Neural progenitor cell (in vitro differentiated cells): ENCODE results near the gene ADAMTS15. TPM values are rescaled to one million over a fixed set of nuclear protein-coding genes. Genes with fewer than 3 reads are reported as not detected.
A peak's percentile ranks its signal among the peaks of the same experiment; 100 is the strongest.

Source experiments
- DNase-seq: peaks from one replicate; pipeline ENCODE4 v3.0.0-alpha.2; 2016; ENCODE audit warnings: low spot score
- H2AFZ ChIP-seq: fragments of 200-600 bp; sonication (generic); replicated peaks from 2 replicates; pipeline ENCODE4 v1.6.1; 2016; ENCODE audit warnings: antibody characterized with exemption
- H3F3A ChIP-seq: fragments of 200-600 bp; sonication (generic); 2 replicates; pipeline ENCODE4 v1.6.1; 2016; ENCODE audit warnings: antibody characterized with exemption, low read depth
- H3K27ac ChIP-seq: fragments of 200-600 bp; sonication (generic); 2 replicates; pipeline ENCODE4 v1.5.1; 2016; ENCODE audit warnings: mild to moderate bottlenecking
- H3K27me3 ChIP-seq: fragments of 200-600 bp; sonication (generic); 2 replicates; pipeline ENCODE4 v1.6.1; 2016; ENCODE audit warnings: mild to moderate bottlenecking, moderate library complexity
- H3K36me3 ChIP-seq: fragments of 200-600 bp; sonication (generic); 2 replicates; pipeline ENCODE4 v1.5.1; 2016
- H3K4me1 ChIP-seq: fragments of 200-600 bp; sonication (generic); 2 replicates; pipeline ENCODE4 v1.6.1; 2016; ENCODE audit warnings: mixed run types
- H3K4me2 ChIP-seq: fragments of 200-600 bp; sonication (generic); 2 replicates; pipeline ENCODE4 v1.6.1; 2016
- H3K4me3 ChIP-seq: fragments of 200-600 bp; sonication (generic); 2 replicates; pipeline ENCODE4 v1.5.1; 2016
- H3K79me2 ChIP-seq: fragments of 200-600 bp; sonication (generic); 2 replicates; pipeline ENCODE4 v1.6.1; 2016; ENCODE audit warnings: low read depth
- H3K9ac ChIP-seq: fragments of 200-600 bp; sonication (generic); 2 replicates; pipeline ENCODE4 v1.6.1; 2016
- H3K9me3 ChIP-seq: fragments of 200-600 bp; sonication (generic); 2 replicates; pipeline ENCODE4 v1.5.1; 2016; ENCODE audit warnings: low read depth
- H4K20me1 ChIP-seq: fragments of 200-600 bp; sonication (generic); 2 replicates; pipeline ENCODE4 v1.6.1; 2016; ENCODE audit warnings: low read depth
- H3K27ac Mint-ChIP-seq: 3 replicates; pipeline ENCODE4 v1.8.0; 2021; ENCODE audit warnings: mixed read lengths
- H3K27me3 Mint-ChIP-seq: 2 replicates; pipeline ENCODE4 v1.8.0; 2022; ENCODE audit warnings: low read depth, mild to moderate bottlenecking, inconsistent platforms, moderate library complexity, mixed read lengths; ENCODE audit not compliant: insufficient read depth
- H3K36me3 Mint-ChIP-seq: 3 replicates; pipeline ENCODE4 v1.8.0; 2021; ENCODE audit warnings: mixed read lengths
- H3K4me1 Mint-ChIP-seq: 3 replicates; pipeline ENCODE4 v1.8.0; 2021; ENCODE audit warnings: mixed read lengths
- H3K4me3 Mint-ChIP-seq: 3 replicates; pipeline ENCODE4 v1.8.0; 2021; ENCODE audit warnings: mild to moderate bottlenecking, moderate library complexity, mixed read lengths
- H3K9me3 Mint-ChIP-seq: 3 replicates; pipeline ENCODE4 v1.8.0; 2020; ENCODE audit warnings: mixed read lengths
- EZH2 ChIP-seq: fragments of 200-600 bp; sonication (generic); IDR thresholded peaks from 2 replicates; pipeline ENCODE4 v1.6.1; 2017; ENCODE audit warnings: antibody characterized with exemption, mild to moderate bottlenecking, moderate library complexity
- EZH2phosphoT487 ChIP-seq: fragments of 200-600 bp; sonication (generic); IDR thresholded peaks from 2 replicates; pipeline ENCODE4 v1.6.1; 2017; ENCODE audit warnings: antibody characterized with exemption
- total RNA-seq: library from RNA; depleted of rRNA; stranded (reverse); fragments of >200 nt; gene quantifications from 2 replicates; pipeline ENCODE4 v1.2.3, GENCODE V29; 2015; ENCODE audit warnings: low replicate concordance
- TF ChIP-seq, protein P1 (sequence below): fragments of 200-600 bp; sonication (generic); IDR thresholded peaks from 2 replicates; pipeline ENCODE4 v1.5.1; 2017; ENCODE audit warnings: antibody characterized with exemption, mild to moderate bottlenecking

ADAMTS15 gene
- total RNA-seq, 1 donor from 2014 or later = 0.09 TPM

DNA sequence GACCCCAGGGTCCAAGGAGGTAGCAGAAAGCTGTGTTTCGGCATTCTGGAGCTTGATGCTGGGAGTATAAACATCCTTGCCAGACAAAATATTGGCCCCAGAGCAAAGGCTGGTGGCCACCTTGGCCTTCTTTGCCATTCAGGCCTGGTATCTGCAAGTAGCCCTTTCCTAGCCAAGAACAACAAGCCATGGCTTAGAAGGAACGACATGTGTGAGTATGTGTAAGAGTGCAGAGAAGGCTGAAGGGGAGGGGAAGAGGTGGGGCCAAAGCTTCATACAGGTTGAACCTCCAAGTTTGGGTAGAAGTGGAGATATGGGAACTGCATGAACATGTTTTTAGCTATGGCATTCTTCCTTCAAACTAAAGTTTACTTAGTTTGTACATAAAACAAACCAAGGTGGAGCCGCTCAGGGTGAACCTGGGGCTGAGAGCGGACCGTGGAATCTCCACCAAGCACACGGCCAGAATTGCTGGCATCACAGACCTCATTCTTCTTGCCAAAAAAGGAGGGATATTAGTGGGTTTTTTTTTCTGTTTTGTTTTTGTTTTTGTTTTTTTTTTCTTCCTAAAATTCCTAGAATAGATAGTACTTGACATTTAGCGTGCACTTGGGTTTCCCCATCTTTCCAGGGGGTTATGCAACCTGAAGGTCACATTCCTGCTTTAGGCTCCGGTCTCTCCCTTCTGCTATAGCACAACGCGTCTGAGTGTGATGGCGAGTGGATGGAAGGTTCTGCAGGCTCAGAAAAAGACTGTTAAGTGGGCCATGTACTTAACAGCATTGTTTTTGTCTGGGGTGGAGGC, 70.9 kb downstream of the ADAMTS15 start:
- H3K36me3 Mint-ChIP-seq = no peaks in the 10 kb centered on the region
- Histone ChIP-seq H2AFZ (no peak overlapping the region), H3K9me3 (no peaks in the 10 kb centered on the region), H3K36me3 (no peaks in the 10 kb centered on the region), H3F3A (no peaks in the 10 kb centered on the region), H3K27ac (no peak overlapping the region), H4K20me1 (no peaks in the 10 kb centered on the region), H3K9ac (no peak overlapping the region), H3K4me3 (no peak overlapping the region), H3K27me3 (no peaks in the 10 kb centered on the region), H3K79me2 (no peaks in the 10 kb centered on the region), H3K4me2 (no peak overlapping the region), H3K4me1 (no peaks in the 10 kb centered on the region)
- DNase-seq = no peak
- H3K9me3 Mint-ChIP-seq = no peaks in the 10 kb centered on the region
- H3K27ac Mint-ChIP-seq = no peak overlapping the region
- TF ChIP-seq EZH2 (no peak), EZH2phosphoT487 (no peak)
- TF ChIP-seq, protein P1, sequence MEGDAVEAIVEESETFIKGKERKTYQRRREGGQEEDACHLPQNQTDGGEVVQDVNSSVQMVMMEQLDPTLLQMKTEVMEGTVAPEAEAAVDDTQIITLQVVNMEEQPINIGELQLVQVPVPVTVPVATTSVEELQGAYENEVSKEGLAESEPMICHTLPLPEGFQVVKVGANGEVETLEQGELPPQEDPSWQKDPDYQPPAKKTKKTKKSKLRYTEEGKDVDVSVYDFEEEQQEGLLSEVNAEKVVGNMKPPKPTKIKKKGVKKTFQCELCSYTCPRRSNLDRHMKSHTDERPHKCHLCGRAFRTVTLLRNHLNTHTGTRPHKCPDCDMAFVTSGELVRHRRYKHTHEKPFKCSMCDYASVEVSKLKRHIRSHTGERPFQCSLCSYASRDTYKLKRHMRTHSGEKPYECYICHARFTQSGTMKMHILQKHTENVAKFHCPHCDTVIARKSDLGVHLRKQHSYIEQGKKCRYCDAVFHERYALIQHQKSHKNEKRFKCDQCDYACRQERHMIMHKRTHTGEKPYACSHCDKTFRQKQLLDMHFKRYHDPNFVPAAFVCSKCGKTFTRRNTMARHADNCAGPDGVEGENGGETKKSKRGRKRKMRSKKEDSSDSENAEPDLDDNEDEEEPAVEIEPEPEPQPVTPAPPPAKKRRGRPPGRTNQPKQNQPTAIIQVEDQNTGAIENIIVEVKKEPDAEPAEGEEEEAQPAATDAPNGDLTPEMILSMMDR = no peak
- peaks cover 23% of the 10 kb centered on the region for H3K4me1 Mint-ChIP-seq
- no peak overlapping the region for H3K4me3 Mint-ChIP-seq
- H3K27me3 Mint-ChIP-seq = peaks cover 8% of the 10 kb centered on the region

DNA sequence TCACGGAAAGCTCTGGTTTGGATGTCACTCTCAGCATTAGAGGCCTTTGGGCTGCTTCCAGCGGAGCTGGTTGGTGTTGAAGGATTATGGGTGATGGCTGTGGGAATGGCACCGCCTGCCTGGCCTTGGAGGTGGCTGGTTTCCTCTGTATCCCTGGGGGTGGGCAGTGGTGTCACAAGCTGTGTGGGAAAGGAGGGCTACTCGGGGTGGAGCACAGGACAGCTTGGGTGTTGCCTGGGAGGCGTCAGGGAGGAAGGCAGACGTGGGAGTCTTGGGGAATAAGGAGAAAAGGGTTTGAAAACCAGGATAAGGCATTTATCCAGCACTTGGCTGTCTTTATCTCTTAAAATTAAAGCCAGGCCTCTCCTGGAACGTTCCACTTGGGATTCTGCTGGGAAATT, 71.8 kb downstream of the ADAMTS15 start:
- Histone ChIP-seq H3K27me3 (no peaks in the 10 kb centered on the region), H3K79me2 (no peaks in the 10 kb centered on the region), H3K9me3 (no peaks in the 10 kb centered on the region), H3K4me3 (no peak overlapping the region), H3K4me2 (no peak overlapping the region), H3K9ac (no peak overlapping the region), H3K4me1 (no peaks in the 10 kb centered on the region), H2AFZ (no peak overlapping the region), H4K20me1 (no peaks in the 10 kb centered on the region), H3K36me3 (no peaks in the 10 kb centered on the region), H3F3A (no peaks in the 10 kb centered on the region), H3K27ac (no peak overlapping the region)
- no peak overlapping the region for H3K27ac Mint-ChIP-seq
- no peaks in the 10 kb centered on the region for H3K36me3 Mint-ChIP-seq
- H3K9me3 Mint-ChIP-seq = peaks cover 3% of the 10 kb centered on the region
- no peak for DNase-seq
- no peak overlapping the region for H3K4me3 Mint-ChIP-seq
- peaks cover 11% of the 10 kb centered on the region for H3K27me3 Mint-ChIP-seq
- TF ChIP-seq, protein P1 = no peak
- TF ChIP-seq EZH2 = no peak
- no peak for TF ChIP-seq EZH2phosphoT487
- H3K4me1 Mint-ChIP-seq = peaks cover 23% of the 10 kb centered on the region

DNA sequence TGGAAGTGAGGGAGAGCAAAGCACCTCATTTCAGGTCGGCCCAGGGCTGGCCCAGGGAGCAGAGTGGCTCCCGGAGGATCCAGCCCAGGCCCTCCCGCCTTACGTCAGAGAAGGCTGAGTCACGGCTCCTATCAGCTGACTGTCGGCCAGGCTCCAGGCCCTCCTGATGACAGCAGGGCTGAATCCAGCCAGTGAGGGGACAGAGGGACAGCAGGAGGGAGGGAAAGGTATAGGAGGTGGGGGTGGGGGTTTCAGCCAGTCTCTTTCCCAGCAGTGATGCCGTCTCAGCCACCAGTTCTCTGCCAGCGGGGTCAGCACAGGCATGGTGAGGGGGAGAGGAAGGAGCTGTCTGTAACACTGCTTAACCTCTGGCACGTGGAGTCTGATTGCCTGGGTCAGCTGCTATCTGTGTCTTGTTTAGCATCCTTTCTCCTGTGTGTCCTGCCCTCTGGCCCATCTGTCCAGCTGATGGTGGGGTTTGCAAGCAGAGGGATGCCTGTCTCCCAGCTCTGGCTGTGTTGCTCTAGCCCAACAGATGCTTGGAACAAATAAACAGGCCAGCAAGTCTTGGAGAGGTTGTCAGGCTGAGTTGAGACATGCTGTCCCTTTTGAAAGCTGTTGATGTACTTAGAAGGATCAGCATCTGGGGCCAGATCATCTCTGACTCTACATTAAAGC, 74.0 kb downstream of the ADAMTS15 start:
- Histone ChIP-seq H3K36me3 (no peaks in the 10 kb centered on the region), H3K9ac (no peak overlapping the region), H3F3A (no peaks in the 10 kb centered on the region), H3K27ac (no peak overlapping the region), H3K4me2 (no peak overlapping the region), H3K4me3 (no peak overlapping the region), H4K20me1 (no peaks in the 10 kb centered on the region), H3K27me3 (no peaks in the 10 kb centered on the region), H3K79me2 (no peaks in the 10 kb centered on the region), H3K9me3 (no peaks in the 10 kb centered on the region), H3K4me1 (no peaks in the 10 kb centered on the region), H2AFZ (peak overlapping the region; percentile 88)
- Mint-ChIP-seq H3K27me3 (peaks cover 11% of the 10 kb centered on the region), H3K27ac (peak overlapping the region; percentile 40), H3K36me3 (no peaks in the 10 kb centered on the region), H3K9me3 (peaks cover 4% of the 10 kb centered on the region), H3K4me3 (peak overlapping the region; percentile 42), H3K4me1 (peaks cover 26% of the 10 kb centered on the region)
- TF ChIP-seq, protein P1 = no peak
- no peak for TF ChIP-seq EZH2phosphoT487
- TF ChIP-seq EZH2 = no peak
- DNase-seq = peak; percentile 79
